ENCODE data around the gene ENTPD1.
"Not testable (repeated sequence)": the region's sequence is repeated elsewhere in the genome, so short reads cannot be mapped to it uniquely, and the experiment has no call there.

ENTPD1 gene

GRCh38 chr10:95759233-95759826 lies 3.4 kb downstream of the ENTPD1 start:
- no peak for DNase-seq

- DNase-seq: no peak
Measured at GRCh38 chr10:95761939-95762492, 6.1 kb downstream of the ENTPD1 start.

- no peak for DNase-seq
Measured at GRCh38 chr10:95767884-95768556, 12.1 kb downstream of the ENTPD1 start.

- DNase-seq: no peak
Measured at GRCh38 chr10:95770084-95770720, 14.2 kb downstream of the ENTPD1 start.

GRCh38 chr10:95773454-95773853 lies 17.5 kb downstream of the ENTPD1 start:
- DNase-seq: not testable (repeated sequence)

GRCh38 chr10:95777638-95778037 lies 21.7 kb downstream of the ENTPD1 start:
- not testable (repeated sequence) for DNase-seq

- DNase-seq: no peak
Measured at GRCh38 chr10:95782318-95782717, 26.4 kb downstream of the ENTPD1 start.

GRCh38 chr10:95783741-95784140 lies 27.8 kb downstream of the ENTPD1 start:
- DNase-seq: no peak

- no peak for DNase-seq
Measured at GRCh38 chr10:95784279-95784913, 28.4 kb downstream of the ENTPD1 start.

- DNase-seq: no peak
Measured at GRCh38 chr10:95785317-95785716, 29.4 kb downstream of the ENTPD1 start.

- no peak for DNase-seq
Measured at GRCh38 chr10:95785942-95786669, 30.1 kb downstream of the ENTPD1 start.

GRCh38 chr10:95787447-95787846 lies 31.5 kb downstream of the ENTPD1 start:
- DNase-seq: no peak

- no peak for DNase-seq
Measured at GRCh38 chr10:95788830-95789229, 32.9 kb downstream of the ENTPD1 start.

GRCh38 chr10:95789902-95790301 lies 33.9 kb downstream of the ENTPD1 start:
- DNase-seq: no peak

- no peak for DNase-seq
Measured at GRCh38 chr10:95790982-95791381, 35.0 kb downstream of the ENTPD1 start.

- no peak for DNase-seq
Measured at GRCh38 chr10:95791425-95791979, 35.5 kb downstream of the ENTPD1 start.

- DNase-seq: no peak
Measured at GRCh38 chr10:95792211-95792780, 36.3 kb downstream of the ENTPD1 start.

- DNase-seq: no peak
Measured at GRCh38 chr10:95792874-95793285, 36.9 kb downstream of the ENTPD1 start.

GRCh38 chr10:95793401-95794045 lies 37.6 kb downstream of the ENTPD1 start:
- no peak for DNase-seq

- no peak for DNase-seq
Measured at GRCh38 chr10:95794195-95794594, 38.2 kb downstream of the ENTPD1 start.

GRCh38 chr10:95795602-95796001 lies 39.6 kb downstream of the ENTPD1 start:
- no peak for DNase-seq

- no peak for DNase-seq
Measured at GRCh38 chr10:95796504-95796903, 40.5 kb downstream of the ENTPD1 start.

All from DMS 273 treated with DMSO at 0.1 percent for 48 hours (cell line).